Measurements from ENCODE around the gene TFPI. TPM values are rescaled to one million over a fixed set of nuclear protein-coding genes. Genes with fewer than 3 reads are reported as not detected.
"Not testable (repeated sequence)": the region's sequence is repeated elsewhere in the genome, so short reads cannot be mapped to it uniquely, and the experiment has no call there.

The TFPI gene
- total RNA-seq, 4 donors from 2014 or later: 3.5 to 89.6 (median 22.5) TPM

DNA sequence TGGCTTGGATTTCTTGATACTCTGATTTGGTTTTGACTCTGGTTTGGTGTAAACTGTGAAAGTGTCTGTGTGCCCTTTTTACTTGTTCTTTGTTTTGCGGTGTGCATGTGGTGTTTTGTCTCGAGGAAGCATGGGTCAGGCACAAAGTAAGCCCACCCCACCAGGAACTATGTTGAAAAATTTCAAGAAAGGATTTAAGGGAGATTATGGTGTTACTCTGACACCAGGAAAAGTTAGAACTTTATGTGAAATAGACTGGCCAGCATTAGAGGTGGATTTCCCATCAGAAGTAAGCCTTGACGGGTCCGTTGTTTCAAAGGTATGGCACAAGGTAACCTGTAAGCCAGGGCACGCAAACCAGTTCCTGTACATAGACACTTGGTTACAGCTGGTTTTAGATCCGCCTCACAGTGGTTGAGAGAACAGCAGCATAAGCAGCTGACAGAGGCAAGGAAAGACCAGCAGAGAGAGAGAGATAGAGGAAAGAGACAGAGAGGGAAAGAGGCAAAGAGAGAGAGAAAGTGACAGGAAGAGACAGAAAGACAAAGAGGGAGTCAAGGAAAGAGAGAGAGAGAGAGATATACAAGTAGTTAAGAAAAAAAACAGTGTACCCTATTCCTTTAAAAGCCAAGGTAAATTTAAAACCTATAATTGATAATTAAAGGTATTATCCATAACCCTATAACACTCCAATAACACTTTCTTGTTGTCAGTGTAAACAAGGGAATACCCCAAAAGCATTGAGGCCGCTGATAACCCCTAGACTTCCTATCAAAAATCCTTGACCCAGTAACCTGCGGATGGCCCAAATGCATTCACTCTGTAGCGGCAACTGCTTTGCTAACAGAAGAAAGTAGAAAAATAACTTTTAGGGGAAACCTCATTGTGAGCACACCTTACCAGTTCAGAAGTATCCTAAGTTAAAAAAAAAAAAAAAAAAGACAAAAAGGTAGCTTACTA is 42.6 kb downstream of the TFPI start:
- no peak overlapping the region for H3K4me3 ChIP-seq
- H3K9me3 ChIP-seq: no peaks in the 10 kb centered on the region
- H3K27me3 ChIP-seq: no peaks in the 10 kb centered on the region
- WGBS, 2 donors: 77 to 78% methylated on average over 8 to 9 of the region's 9 CpGs
- no peaks in the 10 kb centered on the region for H3K4me1 ChIP-seq
- intact Hi-C loops (cut with DNase I): no loop called here
- no peak overlapping the region for H3K27ac ChIP-seq
- DNase-seq: no peak
- H3K36me3 ChIP-seq: no peaks in the 10 kb centered on the region
- TF ChIP-seq POLR2A (IDR thresholded peaks at IDR 0.05): no peak

GRCh38 chr2:187510419-187511355 is 43.5 kb downstream of the TFPI start:
- H3K4me1 ChIP-seq; DNase-seq; H3K4me3 ChIP-seq; H3K27me3 ChIP-seq; H3K27ac ChIP-seq; H3K36me3 ChIP-seq; H3K9me3 ChIP-seq; intact Hi-C loops (cut with DNase I): not testable (repeated sequence)
- WGBS, 2 donors: 82 to 84% methylated on average over 10 to 12 of the region's 18 CpGs

- intact Hi-C loops (cut with DNase I): no loop called here
- TF ChIP-seq CTCF (IDR thresholded peaks at IDR 0.05): no peak
- TF ChIP-seq POLR2A (IDR thresholded peaks at IDR 0.05): no peak
These were observed 44.4 kb downstream of the TFPI start for GRCh38 chr2:187509667-187510417.

DNA sequence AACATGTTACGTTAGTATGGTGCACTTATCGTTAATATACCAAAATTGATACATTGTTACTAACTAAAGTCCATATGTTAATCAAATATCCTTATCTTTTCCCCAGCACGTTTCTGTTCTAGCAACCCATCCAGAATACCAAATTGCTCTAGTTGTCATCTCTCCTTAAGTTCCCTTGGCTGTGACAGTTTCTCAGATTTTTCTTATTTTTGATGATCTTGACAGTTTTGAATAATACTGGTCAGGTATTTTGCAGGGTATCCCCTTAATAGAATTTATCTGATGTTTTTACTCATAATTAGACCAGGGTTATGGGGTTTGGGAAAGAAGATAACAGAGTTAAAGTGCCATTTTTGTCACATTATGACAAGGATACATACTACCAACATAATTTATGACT is 47.8 kb downstream of the TFPI start:
- H3K4me1 ChIP-seq: no peaks in the 10 kb centered on the region
- H3K36me3 ChIP-seq: no peaks in the 10 kb centered on the region
- TF ChIP-seq CTCF (IDR thresholded peaks at IDR 0.05) (no peak), POLR2A (IDR thresholded peaks at IDR 0.05) (no peak)
- intact Hi-C loops (cut with DNase I): no loop called here
- H3K4me3 ChIP-seq: no peak overlapping the region
- H3K27ac ChIP-seq: no peak overlapping the region
- no peaks in the 10 kb centered on the region for H3K9me3 ChIP-seq
- 77 to 80% methylated on average over 3 of the region's 3 CpGs for WGBS, 2 donors
- no peaks in the 10 kb centered on the region for H3K27me3 ChIP-seq
- DNase-seq: no peak

More at GRCh38 chr2:187509667-187510417, 44.4 kb downstream of the TFPI start:
- Histone ChIP-seq H3K4me1 (no peaks in the 10 kb centered on the region), H3K9me3 (no peaks in the 10 kb centered on the region), H3K27me3 (no peaks in the 10 kb centered on the region), H3K36me3 (no peaks in the 10 kb centered on the region), H3K27ac (no peak overlapping the region), H3K4me3 (no peak overlapping the region)
- WGBS, 2 donors: 46 to 54% methylated on average over 4 of the region's 4 CpGs
- DNase-seq: no peak

GRCh38 chr2:187505065-187505672 is 49.1 kb downstream of the TFPI start:
- DNase-seq: no peak
- no peaks in the 10 kb centered on the region for H3K9me3 ChIP-seq
- H3K27ac ChIP-seq: no peak overlapping the region
- H3K27me3 ChIP-seq: no peaks in the 10 kb centered on the region
- no peak for TF ChIP-seq CTCF (IDR thresholded peaks at IDR 0.05)
- TF ChIP-seq POLR2A (IDR thresholded peaks at IDR 0.05): no peak
- no peaks in the 10 kb centered on the region for H3K36me3 ChIP-seq
- intact Hi-C loops (cut with DNase I): no loop called here
- peaks cover 0 to 5% (median 4%) of the 10 kb centered on the region in 3 donors for H3K4me1 ChIP-seq
- WGBS, 2 donors: 62 to 66% methylated on average over 3 of the region's 3 CpGs
- H3K4me3 ChIP-seq: no peak overlapping the region
